Transverse colon (tissue), 4 donors: ENCODE measurements around the gene ACTL6B.

Source experiments
- CTCF ChIP-seq, 5 experiments: fragments of 200-600 bp in 3 of 5; fragments of 450-650 bp in 2 of 5; sonication (generic) in 3 of 5; IDR thresholded peaks; 1 replicate in 2 of 5; 2 replicates in 3 of 5; pipeline ENCODE4 v1.5.1; 2016 to 2017; ENCODE audit warnings: antibody characterized with exemption in 5 of 5, inconsistent platforms in 3 of 5, mild to moderate bottlenecking in 2 of 5, moderate library complexity in 1 of 5
- POLR2A ChIP-seq: fragments of 450-650 bp; IDR thresholded peaks from one replicate; pipeline ENCODE4 v1.6.1; 2016; ENCODE audit warnings: antibody characterized with exemption, mild to moderate bottlenecking, moderate library complexity
- POLR2AphosphoS5 ChIP-seq, 3 donors: sonication (generic); formaldehyde crosslinking; IDR thresholded peaks; one replicate each; pipeline ENCODE4 v1.6.1; 2016; ENCODE audit warnings: antibody characterized with exemption in 3 of 3

- no peak for TF ChIP-seq CTCF (IDR thresholded peaks at IDR 0.05)
- TF ChIP-seq POLR2A, result no peak
- TF ChIP-seq POLR2AphosphoS5 (IDR thresholded peaks at IDR 0.05), result no peak
These were observed 18.8 kb upstream of the ACTL6B start for GRCh38 chr7:100675105-100675451.
